Hematopoietic multipotent progenitor cell treated with erythropoietin and hydrocortisone succinate and interleukin-3 and kit ligand, for 15 days (in vitro differentiated cells): ENCODE data around the gene CCS.
"Not testable (repeated sequence)": the region's sequence is repeated elsewhere in the genome, so short reads cannot be mapped to it uniquely, and the experiment has no call there.

Source experiments
- DNase-seq: peaks from one replicate; pipeline ENCODE4 v3.0.0-alpha.2; 2015; ENCODE audit warnings: low spot score

The CCS gene, protein sequence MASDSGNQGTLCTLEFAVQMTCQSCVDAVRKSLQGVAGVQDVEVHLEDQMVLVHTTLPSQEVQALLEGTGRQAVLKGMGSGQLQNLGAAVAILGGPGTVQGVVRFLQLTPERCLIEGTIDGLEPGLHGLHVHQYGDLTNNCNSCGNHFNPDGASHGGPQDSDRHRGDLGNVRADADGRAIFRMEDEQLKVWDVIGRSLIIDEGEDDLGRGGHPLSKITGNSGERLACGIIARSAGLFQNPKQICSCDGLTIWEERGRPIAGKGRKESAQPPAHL

DNA sequence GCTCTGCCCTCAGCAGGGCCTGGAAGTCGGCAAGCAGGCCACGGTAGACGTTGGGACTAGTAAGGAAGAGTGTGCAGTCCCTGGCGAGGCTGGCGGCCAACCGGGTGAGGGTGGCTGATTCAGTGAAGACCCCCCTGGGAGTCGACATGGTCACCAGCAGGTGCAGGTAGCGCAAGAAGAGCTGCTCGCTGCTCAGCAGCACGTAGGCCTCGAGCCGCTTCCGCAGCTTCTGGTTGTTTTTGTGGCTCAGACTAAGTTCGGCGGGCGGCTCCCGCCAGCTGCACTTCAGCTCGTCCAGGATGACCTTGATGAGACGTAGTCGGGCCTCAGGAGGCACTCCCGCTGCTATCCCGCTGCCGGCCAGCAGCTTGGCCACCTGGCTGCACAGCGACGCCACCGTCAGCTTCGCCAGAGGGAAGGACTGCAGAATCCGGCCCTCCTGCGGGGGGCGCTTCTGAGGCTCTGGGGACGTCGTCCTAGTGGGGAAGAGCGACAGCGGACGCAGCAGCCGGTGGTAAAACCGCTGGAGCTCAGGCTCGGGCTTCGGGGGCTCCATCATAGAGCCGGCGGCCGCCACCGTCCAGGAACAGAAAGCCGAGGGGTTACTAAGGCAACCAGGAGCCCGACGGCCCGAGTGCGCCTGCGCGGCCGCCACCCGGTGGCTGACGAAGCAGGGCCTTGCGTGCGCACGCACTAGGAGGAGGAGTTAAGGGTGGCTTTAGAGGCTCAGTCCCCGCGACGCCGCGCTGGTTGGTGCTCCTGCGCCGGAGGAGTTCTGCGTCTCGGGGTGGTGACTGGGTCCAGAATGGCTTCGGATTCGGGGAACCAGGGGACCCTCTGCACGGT lies at the start of gene CCS, which contains the start of gene CCDC87:
CCS (plus strand) TSS at position 729 of the 846 bp plus-strand sequence; CDS start at position 806, 77 bp downstream.
CCDC87 (minus strand) TSS at position 607 of the 846 bp plus-strand sequence; CDS start at position 559, 48 bp downstream.
- peak; percentile 98 for DNase-seq

DNA sequence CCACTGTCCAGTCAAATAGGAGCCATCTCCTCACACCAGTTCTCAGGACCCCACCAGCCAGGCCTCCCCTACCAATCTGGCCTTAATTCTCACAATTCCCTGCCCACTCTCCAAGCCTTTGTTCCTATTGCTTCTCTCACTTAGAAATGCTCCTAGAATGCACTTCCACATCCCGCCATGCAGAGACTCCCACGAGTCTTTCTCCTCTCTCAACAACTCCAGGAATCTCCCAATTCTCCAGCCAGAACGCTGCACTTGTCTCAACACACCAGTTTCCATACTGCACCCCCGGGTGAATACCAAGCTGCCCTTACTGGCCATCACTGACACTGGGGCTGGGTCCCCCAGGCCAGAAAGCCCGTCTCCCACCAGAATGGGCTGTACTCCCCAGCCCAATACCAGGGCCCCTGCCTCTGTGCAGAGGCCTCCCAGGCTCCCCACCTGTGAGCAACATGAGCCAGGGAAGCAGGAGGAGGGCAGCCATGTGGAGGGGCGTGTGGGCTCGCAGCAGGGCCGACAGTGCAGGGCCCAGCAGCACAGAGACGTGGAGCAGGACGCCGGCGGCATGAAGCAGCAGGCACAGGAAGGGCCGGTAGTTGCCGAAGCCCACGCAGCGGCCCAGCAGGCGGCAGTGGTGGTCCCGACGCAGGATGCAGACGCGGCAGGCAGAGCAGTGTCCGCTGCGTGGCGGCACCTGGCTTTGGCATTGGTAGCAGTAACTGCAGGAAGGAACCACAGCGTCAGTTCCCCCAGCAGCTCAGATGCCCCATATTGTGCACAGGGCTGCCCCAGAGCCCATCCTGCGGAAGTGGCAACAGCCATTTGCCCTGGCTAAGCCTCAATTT lies 49.5 kb upstream of the CCS start:
- peak; percentile 39 for DNase-seq

DNA sequence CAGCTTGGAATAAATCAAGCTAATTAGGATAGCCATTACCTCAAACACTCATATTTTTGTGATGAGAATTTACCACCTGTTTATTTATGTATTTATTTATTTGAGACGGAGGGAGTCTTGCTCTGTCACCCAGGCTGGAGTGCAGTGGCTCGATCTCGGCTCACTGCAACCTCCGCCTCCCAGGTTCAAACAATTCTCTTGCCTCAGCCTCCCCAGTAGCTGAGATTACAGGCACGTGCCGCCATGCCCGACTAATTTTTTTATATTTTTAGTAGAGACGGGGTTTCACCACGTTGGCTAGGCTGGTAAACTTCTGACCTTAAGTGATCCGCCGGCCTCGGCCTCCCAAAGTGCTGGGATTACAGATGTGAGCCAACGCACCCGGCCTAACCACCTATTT lies 48.0 kb upstream of the CCS start:
- not testable (repeated sequence) for DNase-seq

DNA sequence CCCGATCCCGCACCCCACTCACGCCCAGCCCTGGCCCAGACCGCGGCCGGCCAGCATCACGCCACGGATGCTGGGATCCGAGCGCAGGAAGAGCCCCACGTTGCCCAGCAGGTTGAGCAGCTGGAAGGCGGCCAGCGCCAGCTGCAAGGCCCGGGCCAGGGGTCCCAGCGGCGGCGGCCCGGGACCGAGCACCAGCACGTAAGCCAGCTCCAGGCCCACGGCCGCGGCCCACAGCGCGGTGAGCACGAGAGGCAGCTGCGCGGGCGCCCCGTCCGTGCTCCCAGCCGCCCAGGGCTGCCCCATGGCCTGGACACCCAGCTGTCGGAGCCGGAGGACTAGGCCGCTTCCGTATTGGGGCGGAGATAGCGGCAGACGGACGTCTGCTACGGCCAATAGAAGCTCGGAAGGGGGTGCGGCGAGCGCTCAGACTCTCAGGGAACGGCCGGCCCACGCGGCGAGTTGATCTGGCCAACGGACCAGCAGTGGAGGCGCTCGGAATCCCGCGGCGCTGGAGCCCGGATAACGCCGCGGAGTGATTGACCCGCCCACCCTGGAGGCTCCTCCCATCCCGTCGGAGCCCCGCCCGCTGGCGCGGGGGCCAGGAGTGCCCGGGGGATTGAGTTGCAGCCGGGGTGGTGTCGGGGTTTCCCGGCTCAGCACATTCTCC lies 47.2 kb upstream of the CCS start, which contains the start of gene ZDHHC24:
ZDHHC24 (minus strand) TSS at position 348 of the 667 bp plus-strand sequence; CDS start at position 303, 45 bp downstream.
- peak; percentile 91 for DNase-seq

DNA sequence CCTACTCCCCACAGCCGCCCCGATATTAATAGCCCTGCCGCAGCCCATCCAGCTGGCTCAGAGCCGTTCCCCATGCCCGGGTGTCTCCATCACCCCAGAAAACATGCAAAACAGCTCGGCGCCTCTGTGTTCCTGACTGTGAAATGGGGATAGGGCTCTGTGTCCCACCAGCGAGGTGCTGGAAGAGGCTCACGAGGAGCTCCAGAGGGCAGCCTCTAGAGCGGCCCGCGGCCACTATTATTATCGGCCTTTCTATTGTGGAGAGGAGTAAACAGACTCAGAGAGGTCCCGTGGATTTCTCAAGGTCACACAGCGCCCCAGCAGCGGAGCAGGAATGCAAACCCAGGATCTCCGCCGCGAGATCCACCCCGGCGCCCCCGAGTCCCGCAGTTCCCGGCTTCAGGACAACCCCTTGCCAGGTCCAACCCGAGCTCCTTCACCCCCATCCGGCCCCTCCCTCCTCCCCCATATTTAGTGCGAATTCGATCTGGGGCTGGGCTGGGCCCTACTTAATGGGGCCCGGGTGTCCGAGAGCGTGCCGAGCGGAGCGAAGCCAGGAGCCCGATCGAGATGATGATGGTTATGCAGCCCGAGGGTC lies 46.5 kb upstream of the CCS start, which contains the start of gene ACTN3:
ACTN3 (plus strand) TSS at position 536 of the 598 bp plus-strand sequence; CDS start at position 571, 35 bp downstream.
- DNase-seq: no peak

DNA sequence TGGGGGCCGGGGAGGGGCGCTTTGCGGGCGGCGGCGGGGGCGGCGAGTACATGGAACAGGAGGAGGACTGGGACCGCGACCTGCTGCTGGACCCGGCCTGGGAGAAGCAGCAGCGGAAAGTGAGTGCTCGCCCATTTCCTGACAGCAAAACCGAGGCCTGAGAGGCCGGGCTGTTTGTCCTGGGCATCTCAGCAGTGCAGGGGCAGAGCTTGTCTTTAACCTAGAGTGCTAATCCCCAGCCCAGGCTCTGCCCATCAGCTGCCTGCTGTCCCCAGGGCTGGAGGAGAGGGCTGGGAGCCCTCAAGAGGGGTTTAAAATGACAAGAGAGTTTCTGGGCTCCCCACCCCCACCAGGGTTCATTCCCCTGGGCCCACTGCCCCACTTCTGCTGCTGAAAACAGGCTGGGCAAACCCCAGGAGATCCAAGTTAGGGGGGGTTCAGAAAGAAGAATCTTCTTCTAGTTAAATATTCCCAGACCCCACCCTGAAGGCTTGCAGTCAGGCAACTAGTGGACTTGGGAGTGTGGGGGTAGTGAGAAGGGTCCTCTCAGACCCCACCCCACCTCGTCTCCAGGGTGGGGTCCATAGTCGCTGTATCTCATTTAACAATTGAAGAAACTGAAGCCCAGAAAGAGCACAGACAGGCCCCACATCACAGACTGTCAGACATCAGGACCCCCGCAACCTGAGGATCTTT lies 45.9 kb upstream of the CCS start:
- no peak for DNase-seq

DNA sequence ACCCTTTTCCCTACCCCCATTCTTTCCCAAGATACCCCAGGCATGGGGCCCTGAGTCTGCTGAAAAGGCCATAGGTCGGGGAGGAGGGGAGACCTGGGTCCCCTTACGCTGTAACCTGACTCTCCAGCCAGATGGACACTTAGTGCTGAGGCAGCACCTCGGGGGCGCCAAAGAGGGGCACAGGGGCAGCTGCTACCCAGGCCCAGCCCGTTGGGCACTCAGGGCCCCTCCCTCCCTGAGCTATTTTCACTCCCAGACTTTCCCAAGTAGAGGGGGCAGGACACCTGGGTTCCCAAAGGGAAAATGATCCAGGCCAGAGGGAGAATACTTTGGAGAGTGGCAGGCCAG lies 45.3 kb upstream of the CCS start:
- DNase-seq: no peak

DNA sequence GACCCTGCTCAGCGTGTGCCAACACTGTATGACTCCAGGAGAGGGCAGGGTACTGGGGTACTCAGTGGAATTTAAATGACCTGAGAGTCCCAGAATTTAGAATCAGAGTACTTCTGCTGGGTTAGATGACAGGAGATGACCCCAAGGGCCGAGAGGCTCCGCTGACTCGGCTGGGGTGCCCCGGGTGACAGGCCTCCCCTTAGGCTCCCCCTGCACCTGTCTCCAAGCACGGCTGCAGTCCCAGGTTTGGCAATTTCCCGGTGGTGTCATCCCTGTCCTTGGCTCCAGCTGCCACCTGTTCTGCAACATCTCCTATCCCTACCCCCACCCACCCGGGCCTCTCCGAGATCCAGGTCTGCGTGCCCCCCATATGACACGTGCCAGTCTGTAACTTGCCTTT lies 44.9 kb upstream of the CCS start:
- no peak for DNase-seq

DNA sequence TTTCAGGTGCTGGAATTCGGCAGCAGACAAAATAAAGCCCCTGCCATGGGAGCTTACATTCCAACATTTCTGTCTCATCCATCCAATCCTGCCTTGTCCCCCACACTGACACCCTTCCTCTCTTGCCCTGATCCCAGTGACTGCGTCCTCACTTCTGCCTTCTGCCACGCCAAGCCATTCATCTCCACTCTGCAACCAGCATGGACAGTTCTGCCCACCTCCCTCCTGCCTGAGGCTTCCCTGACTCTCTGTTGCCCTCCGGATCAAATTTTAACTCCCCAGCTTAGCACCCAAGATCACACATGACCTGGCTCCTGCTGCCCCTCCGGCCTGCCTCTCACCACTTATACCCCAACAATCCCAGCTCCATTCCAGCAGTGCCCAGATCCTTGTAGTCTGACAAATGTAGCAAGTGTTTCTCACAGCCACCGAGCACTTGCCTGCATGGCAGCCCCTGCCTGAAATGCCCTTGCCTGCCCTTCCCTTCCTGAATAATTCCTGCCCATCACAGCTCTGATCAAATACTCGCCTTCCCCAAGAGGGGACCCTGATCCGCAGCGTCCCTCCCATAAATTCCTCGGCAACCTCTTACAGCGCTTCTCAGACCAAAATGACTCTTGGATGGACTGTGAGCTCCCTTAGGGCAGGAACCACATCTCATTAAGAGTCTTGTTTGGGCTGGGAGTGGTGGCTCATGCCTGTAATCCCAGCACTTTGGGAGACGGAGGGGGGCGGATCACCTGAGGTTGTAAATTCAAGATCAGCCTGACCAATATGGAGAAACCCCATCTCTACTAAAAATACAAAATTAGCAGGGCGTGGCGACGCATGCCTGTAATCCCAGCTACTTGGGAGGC lies 44.0 kb upstream of the CCS start:
- DNase-seq: no peak

DNA sequence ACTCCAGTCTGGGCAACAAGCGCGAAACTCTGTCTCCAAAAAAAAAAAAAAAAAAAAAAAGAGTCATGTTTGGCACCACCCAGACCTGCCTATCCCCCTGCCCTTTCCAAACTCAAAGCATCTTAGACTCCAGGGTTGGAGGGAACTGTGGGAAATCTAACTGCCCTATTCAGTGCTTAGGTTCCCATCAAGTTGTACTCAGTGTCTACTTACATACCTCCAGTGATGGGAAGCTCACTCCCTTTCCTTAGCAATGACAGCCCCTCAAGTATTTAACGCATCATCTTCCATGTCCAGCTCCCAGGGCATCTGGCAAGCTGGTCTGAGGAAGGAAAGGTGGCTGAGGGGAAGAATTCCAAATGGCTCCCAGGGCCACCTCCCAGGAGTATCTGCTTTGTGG lies 43.3 kb upstream of the CCS start:
- DNase-seq: no peak

DNA sequence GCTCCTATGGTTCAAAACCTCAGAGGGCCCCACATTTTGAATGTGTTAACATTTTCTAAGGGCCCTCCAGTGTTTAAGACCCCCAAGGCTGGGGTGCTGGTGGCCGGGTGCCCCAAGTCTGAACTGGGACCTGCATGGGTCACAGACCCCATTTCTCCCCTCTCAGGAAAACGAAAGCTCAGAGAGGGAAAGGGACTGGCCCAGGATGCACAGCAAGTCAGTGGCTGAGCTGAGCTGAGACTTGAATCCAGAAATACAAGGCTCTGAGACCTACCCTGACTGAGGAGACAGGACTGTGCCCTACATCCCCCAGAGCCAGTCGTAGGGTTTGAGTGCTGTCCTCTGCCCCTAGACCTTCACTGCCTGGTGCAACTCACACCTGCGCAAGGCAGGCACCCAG lies 42.1 kb upstream of the CCS start:
- DNase-seq: no peak

DNA sequence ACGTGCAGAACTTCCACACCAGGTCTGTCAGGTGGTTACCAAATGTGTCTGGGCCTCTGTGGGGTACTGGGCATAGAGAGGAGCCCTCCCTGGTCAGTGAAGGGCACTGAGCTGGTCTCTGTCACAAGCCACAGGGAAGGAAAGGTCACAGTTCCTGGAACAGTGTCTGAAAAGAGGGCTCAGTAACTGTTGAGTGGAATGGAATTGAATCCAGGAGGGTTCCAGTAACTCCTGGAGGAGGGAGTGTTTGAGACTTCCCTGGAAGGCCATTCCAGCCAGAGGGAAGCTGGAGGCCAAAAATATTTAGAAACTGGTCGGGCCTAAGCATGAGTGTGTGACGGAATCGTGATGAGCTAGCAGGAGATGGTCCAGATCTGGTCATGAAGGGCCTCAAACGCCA lies 38.4 kb upstream of the CCS start:
- DNase-seq: no peak

DNA sequence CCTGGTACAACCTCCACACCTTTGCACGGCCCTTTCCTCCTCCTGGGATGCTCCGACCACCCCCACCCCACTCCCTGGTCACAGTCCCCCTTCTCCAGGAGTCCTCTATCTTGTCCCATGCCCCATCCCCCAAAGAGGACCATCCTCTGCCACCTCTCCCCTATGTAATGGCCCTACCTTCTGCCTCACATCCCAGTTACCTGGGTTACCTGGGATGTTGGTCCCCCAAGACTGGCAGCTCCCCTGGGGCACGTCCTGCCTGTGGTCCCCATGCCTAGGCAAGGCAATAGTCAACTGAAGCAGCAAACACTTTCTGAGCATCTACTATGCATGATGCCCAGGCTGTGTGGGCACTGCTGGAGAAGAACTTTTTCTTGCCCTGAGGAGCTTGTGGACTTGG lies 37.6 kb upstream of the CCS start:
- no peak for DNase-seq

DNA sequence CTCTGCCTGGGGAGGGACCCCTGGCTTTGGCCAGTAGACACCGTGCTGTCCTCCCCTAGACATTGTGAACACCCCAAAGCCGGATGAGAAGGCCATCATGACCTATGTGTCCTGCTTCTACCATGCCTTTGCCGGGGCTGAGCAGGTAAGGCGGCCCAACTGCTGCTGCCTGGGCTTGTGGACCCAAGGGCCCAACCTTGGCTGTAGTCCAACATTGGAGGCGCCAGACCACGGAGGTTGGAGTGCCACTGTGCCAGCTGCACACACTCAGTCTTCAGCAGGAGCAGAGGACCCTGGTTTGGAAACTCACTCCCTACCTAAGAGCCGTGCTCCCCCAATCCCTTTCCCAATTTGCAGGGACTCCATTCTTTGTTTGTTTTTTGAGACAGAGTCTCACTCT lies 36.9 kb upstream of the CCS start:
- DNase-seq: no peak

DNA sequence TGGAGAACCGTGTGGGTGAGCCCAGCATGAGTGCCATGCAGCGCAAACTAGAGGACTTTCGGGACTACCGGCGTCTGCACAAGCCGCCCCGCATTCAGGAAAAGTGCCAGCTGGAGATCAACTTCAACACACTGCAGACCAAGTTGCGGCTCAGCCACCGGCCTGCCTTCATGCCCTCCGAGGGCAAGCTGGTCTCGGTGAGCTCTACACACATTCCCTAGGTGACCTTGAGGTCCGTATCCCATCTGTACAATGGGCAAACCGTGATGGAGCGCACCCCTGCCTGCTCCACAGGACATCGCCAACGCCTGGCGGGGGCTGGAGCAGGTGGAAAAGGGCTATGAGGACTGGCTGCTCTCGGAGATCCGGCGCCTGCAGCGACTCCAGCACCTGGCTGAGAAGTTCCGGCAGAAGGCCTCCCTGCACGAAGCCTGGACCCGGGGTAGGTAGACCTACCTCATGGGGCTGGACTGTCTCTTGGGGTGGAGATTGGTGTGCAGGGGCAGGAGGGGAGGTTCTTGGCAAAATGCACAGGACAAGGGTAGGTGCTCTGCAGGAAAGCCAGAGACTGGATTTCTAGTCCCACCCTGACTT lies 35.2 kb upstream of the CCS start:
- no peak for DNase-seq

DNA sequence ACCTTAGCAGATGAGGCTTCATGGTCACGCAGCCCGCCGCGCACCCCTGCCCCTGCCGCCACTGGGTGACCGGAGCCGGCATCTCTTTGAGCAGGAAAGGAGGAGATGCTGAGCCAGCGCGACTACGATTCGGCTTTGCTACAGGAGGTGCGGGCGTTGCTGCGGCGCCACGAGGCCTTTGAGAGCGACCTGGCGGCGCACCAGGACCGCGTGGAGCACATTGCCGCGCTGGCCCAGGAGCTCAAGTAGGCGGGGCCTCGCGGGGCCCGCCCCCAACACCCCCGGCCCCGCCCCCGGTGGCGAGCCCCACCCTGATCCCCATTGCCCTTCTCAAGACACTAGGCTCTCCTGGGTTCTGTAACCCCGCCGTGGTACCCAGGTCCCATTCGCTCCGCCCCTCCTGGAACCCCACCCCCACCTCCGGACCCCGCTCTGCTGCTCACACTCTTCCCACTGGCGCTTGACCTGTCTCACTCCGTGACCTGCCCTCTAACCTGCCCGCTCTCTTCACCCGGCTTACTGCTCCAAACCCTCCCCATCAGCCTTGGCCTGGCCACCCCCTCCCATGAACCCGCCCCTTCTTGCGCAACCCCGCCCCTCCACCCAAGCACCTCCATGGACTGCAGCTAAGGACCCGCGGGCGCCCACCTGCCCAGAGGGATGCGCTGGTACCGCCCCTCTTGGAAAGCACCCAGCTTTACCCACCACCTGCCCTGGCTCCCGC lies 33.7 kb upstream of the CCS start:
- DNase-seq: peak; percentile 51

DNA sequence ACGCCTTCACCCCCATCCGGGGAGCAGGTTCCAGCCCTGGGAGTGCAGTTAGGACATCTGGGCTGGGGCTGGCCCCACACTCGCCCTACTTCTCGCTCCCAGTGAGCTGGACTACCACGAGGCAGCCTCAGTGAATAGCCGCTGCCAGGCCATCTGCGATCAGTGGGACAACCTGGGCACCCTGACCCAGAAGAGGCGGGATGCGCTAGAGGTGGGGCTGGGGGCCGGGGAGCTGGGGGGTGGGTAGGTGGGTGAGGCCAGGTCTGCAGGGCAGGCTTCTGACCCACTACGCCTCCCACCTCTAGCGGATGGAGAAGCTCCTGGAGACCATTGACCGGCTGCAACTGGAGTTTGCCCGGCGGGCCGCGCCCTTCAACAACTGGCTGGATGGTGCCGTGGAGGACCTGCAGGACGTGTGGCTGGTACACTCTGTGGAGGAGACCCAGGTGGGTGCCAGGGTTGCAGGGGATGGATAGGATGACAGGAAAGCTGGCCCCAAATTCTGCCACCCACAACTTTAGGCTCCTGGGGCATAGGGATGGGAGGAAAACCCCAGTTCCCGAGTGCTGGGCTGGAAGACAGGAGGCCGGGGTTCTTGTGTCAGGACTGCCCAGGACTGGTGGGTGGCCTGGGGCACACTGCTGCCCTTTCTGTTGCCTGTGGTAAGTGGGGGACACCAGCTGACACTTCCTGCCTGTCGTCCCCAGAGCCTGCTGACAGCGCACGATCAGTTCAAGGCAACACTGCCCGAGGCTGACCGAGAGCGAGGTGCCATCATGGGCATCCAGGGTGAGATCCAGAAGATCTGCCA lies 32.9 kb upstream of the CCS start:
- no peak for DNase-seq
